Measurements from ENCODE around the gene CBR4.

- TF ChIP-seq CTCF (IDR thresholded peaks at IDR 0.05) = peak in 2 of 5 experiments; percentile 19 to 61
- no peak for TF ChIP-seq EP300 (IDR thresholded peaks at IDR 0.05)
Observed at GRCh38 chr4:169009286-169010124, 550 bp downstream of the CBR4 start.
